Activated naive CD4-positive, alpha-beta T cell treated with anti-CD3 and anti-CD28 coated beads for 36 hours (primary cell): ENCODE measurements around the gene TUBG2. TPM values are rescaled to one million over a fixed set of nuclear protein-coding genes. Genes with fewer than 3 reads are reported as not detected.

ENCODE experiments used
- CTCF ChIA-PET: fragments of 350-600 bp; sonication (Branson Sonifier 250); formaldehyde crosslinking; loops from one replicate; lab custom pipeline; 2021; ENCODE audit warnings: antibody characterized with exemption; lab: Charles Lee
- DNase-seq: peaks from one replicate; pipeline ENCODE4 v3.0.0-alpha.2; 2020
- H3K27ac Mint-ChIP-seq: one replicate; pipeline ENCODE4 v1.8.0; 2021; ENCODE audit warnings: mild to moderate bottlenecking, mixed read lengths
- H3K27me3 Mint-ChIP-seq: one replicate; pipeline ENCODE4 v1.8.0; 2021; ENCODE audit warnings: low read depth, mixed read lengths
- H3K36me3 Mint-ChIP-seq: one replicate; pipeline ENCODE4 v1.8.0; 2021; ENCODE audit warnings: low read depth, mixed read lengths
- H3K4me1 Mint-ChIP-seq: one replicate; pipeline ENCODE4 v1.8.0; 2021; ENCODE audit warnings: low read depth, mixed read lengths
- H3K4me3 Mint-ChIP-seq: one replicate; pipeline ENCODE4 v1.8.0; 2021; ENCODE audit warnings: mild to moderate bottlenecking, moderate library complexity, mixed read lengths
- H3K9me3 Mint-ChIP-seq: one replicate; pipeline ENCODE4 v1.8.0; 2021; ENCODE audit warnings: mixed read lengths
- intact Hi-C: fragments of 100-400 bp; cut with micrococcal nuclease; formaldehyde crosslinking; loops from one replicate; pipeline ENCODE4 v1.15.1; 2023
- total RNA-seq, 2 experiments: library from RNA; stranded (reverse); gene quantifications; one replicate each; pipeline ENCODE4 v1.2.3, GENCODE V29; 2021

Gene TUBG2
- total RNA-seq, 2 experiments from 2014 or later = 9.1 to 9.9 TPM

GRCh38 chr17:42674755-42675347 lies 15.8 kb downstream of the TUBG2 start:
- Mint-ChIP-seq H3K4me3 (no peak overlapping the region), H3K4me1 (peaks cover 52% of the 10 kb centered on the region), H3K27me3 (peaks cover 47% of the 10 kb centered on the region), H3K36me3 (no peaks in the 10 kb centered on the region), H3K27ac (no peak overlapping the region), H3K9me3 (no peaks in the 10 kb centered on the region)
- intact Hi-C loops = loop anchor here (5.0 to 10.0 kb wide), 5 partner anchors 143 to 563 kb away; partner anchors contain the start of genes CAVIN1 and DHX58
- CTCF ChIA-PET = interaction anchor here (0.6 to 1.6 kb wide), 4 partner anchors 13 to 75 kb away, joined by 3 to 5 read pairs (median 3); no protein-coding TSS in a partner anchor
- DNase-seq = no peak

DNA sequence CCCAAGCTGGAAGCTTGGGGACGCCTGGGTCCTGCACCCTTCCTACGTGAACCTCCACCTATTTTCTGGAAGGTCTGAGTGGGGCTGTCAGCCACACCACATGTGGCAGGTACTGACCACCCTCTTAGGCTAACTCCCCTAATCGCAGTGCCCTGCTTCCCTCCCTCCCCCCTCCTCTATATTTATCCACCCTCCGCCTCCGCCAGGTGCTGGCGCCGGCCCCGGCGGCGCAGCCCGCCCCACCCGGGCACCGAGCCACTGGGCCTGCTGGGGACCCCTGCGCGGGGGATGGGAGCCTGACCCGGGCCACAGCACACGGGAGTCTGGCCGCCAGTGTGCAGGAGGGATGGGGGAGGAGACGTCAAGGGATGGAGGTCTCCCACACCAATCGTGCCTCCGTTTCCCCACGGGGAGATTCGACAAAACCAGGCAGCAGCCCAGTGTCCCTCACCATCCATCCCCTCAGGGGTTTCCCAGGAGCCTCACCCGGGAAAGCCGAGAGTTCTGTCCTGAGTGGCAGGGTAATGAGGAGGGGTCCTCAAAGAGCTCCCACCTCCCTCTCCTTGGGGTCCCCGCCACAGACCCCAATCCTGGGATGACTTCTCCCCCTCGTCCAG lies 16.4 kb downstream of the TUBG2 start:
- no peaks in the 10 kb centered on the region for H3K9me3 Mint-ChIP-seq
- H3K4me1 Mint-ChIP-seq = peaks cover 53% of the 10 kb centered on the region
- H3K27me3 Mint-ChIP-seq = peaks cover 48% of the 10 kb centered on the region
- H3K36me3 Mint-ChIP-seq = no peaks in the 10 kb centered on the region
- no peak overlapping the region for H3K27ac Mint-ChIP-seq
- H3K4me3 Mint-ChIP-seq = no peak overlapping the region
- no peak for DNase-seq
- CTCF ChIA-PET = interaction anchor here (0.7 to 2.2 kb wide), 2 partner anchors 18 to 97 kb away, joined by 6 to 9 read pairs; no protein-coding TSS in a partner anchor
- intact Hi-C loops = loop anchor here (5.0 to 10.0 kb wide), 5 partner anchors 143 to 563 kb away; partner anchors contain the start of genes CAVIN1 and DHX58

- DNase-seq = no peak
- peak overlapping the region; percentile 88 for H3K4me3 Mint-ChIP-seq
- CTCF ChIA-PET = interaction anchor here (0.7 to 2.2 kb wide), 2 partner anchors 19 to 98 kb away, joined by 6 to 9 read pairs; no protein-coding TSS in a partner anchor
- H3K9me3 Mint-ChIP-seq = no peaks in the 10 kb centered on the region
- no peak overlapping the region for H3K27ac Mint-ChIP-seq
- no peaks in the 10 kb centered on the region for H3K36me3 Mint-ChIP-seq
- intact Hi-C loops = loop anchor here (5.0 to 10.0 kb wide), 5 partner anchors 144 to 564 kb away; partner anchors contain the start of genes CAVIN1 and DHX58
- H3K4me1 Mint-ChIP-seq = peaks cover 47% of the 10 kb centered on the region
- peaks cover 46% of the 10 kb centered on the region for H3K27me3 Mint-ChIP-seq
Observed at GRCh38 chr17:42675965-42676423, 16.9 kb downstream of the TUBG2 start.

- no peaks in the 10 kb centered on the region for H3K36me3 Mint-ChIP-seq
- H3K9me3 Mint-ChIP-seq = no peaks in the 10 kb centered on the region
- peak within 1 kb of the TSS; percentile 41 for H3K27ac Mint-ChIP-seq
- CTCF ChIA-PET = interaction anchor here (0.7 to 2.2 kb wide), 4 partner anchors 17 to 141 kb away, joined by 4 to 9 read pairs (median 6); partner anchors contain the start of genes NAGLU and TUBG2
- peaks cover 46% of the 10 kb centered on the region for H3K27me3 Mint-ChIP-seq
- peaks cover 47% of the 10 kb centered on the region for H3K4me1 Mint-ChIP-seq
- intact Hi-C loops = loop anchor here (5.0 to 10.0 kb wide), 5 partner anchors 144 to 564 kb away; partner anchors contain the start of genes CAVIN1 and DHX58
- DNase-seq = peak; percentile 27
- H3K4me3 Mint-ChIP-seq = peak within 1 kb of the TSS; percentile 88
Observed at GRCh38 chr17:42676424-42677011, 17.4 kb downstream of the TUBG2 start, which contains the start of gene PLEKHH3. PLEKHH3 (minus strand) TSS chr17:42676994; CDS start chr17:42676563, 431 bp downstream.

DNA sequence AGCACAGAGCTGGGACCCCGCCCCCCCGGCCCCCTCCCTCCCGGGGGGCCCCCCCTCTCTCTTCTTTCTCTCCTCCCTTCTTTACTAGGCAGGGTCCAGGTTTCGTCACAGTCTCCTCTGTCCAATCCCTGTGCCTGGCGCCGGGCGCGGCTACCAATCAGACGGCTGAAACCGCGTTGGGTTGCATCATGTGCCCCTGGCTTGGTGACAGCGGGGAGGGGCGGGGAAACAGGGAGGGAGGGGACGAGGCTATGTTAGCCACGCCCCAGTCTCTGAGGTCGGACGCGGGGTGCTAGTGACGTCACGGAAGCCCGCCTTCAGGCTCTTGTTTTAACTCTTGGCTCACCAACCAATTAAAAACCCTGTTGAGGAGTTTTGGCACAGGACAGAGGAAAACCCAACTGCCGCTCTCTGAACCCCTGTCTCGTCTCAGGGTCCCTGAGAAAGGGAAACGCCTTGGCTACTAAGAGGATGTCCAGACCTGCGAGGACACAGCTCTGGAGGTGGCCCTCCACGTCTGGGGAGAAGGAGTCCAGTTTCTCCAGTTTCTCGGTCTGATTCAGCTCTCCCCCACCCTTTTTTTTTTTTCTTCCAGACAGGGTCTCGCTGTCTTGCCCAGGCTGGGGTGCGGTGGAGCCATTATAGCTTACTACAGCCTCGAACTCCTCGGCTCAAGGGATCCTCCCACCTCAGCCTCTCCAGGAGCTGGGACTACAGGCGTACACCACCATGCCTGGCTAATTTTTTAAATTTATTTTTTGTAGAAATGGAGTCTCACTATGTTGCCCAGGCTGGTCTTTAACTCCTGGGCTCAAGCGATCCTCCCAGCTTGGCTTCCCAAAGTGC lies 18.2 kb downstream of the TUBG2 start:
- DNase-seq = peak; percentile 100
- Mint-ChIP-seq H3K4me1 (peaks cover 51% of the 10 kb centered on the region), H3K9me3 (no peaks in the 10 kb centered on the region), H3K27me3 (peaks cover 48% of the 10 kb centered on the region), H3K27ac (peak overlapping the region; percentile 41), H3K36me3 (no peaks in the 10 kb centered on the region), H3K4me3 (peak overlapping the region; percentile 88)
- intact Hi-C loops = loop anchor here (5.0 to 10.0 kb wide), 5 partner anchors 145 to 565 kb away; partner anchors contain the start of genes CAVIN1 and DHX58
- CTCF ChIA-PET = interaction anchor here (0.6 to 2.2 kb wide), 5 partner anchors 18 to 141 kb away, joined by 3 to 9 read pairs (median 4); partner anchors contain the start of genes NAGLU and TUBG2

- Mint-ChIP-seq H3K27me3 (peaks cover 50% of the 10 kb centered on the region), H3K36me3 (no peaks in the 10 kb centered on the region), H3K9me3 (no peaks in the 10 kb centered on the region), H3K27ac (peak overlapping the region; percentile 77), H3K4me1 (peaks cover 58% of the 10 kb centered on the region), H3K4me3 (peak overlapping the region; percentile 88)
- peak; percentile 78 for DNase-seq
- CTCF ChIA-PET = interaction anchor here (0.5 to 3.2 kb wide), 10 partner anchors 7 to 748 kb away, joined by 3 to 33 read pairs (median 4); partner anchors contain the start of genes NAGLU, ODAD4, PSMC3IP and RETREG3
- intact Hi-C loops = loop anchor here (1.0 to 10.0 kb wide), 10 partner anchors 27 to 759 kb away; partner anchors contain the start of genes ACLY, CAVIN1, DHX58 and EZH1
Observed at GRCh38 chr17:42677921-42678781, 19.1 kb downstream of the TUBG2 start.

DNA sequence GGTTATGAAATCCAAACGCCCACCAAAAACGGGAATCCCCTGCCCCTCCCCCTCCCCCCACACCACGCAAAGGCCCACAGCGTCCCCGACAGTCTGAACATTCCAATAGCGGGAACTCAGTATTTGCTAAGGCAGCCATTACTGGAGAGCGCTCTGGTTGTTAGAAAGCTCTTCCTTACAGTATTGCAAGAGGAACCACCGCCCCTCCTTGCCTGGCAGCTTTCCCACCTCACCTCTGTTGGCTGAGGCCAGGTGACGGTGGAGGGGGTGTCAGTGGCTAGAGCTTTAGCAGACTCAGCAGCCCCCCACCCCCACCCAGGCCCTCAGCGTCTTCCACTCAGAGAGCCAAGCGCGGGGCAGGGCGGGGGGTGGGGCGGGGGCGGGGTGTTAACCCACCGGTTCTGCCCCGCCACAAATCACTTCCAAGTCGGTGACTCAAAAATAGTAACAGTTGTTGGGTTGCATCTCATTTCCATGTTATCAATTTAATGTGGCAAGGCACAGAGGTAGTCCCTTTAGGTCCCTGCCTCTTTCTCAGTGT lies 19.9 kb downstream of the TUBG2 start:
- Mint-ChIP-seq H3K4me3 (peak overlapping the region; percentile 88), H3K36me3 (no peaks in the 10 kb centered on the region), H3K9me3 (no peaks in the 10 kb centered on the region), H3K27ac (peak overlapping the region; percentile 69), H3K27me3 (peaks cover 56% of the 10 kb centered on the region), H3K4me1 (peaks cover 65% of the 10 kb centered on the region)
- CTCF ChIA-PET = interaction anchor here (0.5 to 3.2 kb wide), 11 partner anchors 8 to 114 kb away, joined by 3 to 33 read pairs (median 3); partner anchors contain the start of genes PSMC3IP, RETREG3, TUBG1 and TUBG2
- intact Hi-C loops = loop anchor here (1.0 to 10.0 kb wide), 12 partner anchors 26 to 760 kb away; partner anchors contain the start of genes ACLY, BECN1, CAVIN1 and DHX58
- DNase-seq = peak; percentile 58

GRCh38 chr17:42679492-42680330 lies 20.6 kb downstream of the TUBG2 start:
- peak overlapping the region; percentile 70 for H3K27ac Mint-ChIP-seq
- H3K4me1 Mint-ChIP-seq = peaks cover 58% of the 10 kb centered on the region
- CTCF ChIA-PET = interaction anchor here (0.5 to 3.2 kb wide), 16 partner anchors 7 to 347 kb away, joined by 3 to 33 read pairs (median 3); partner anchors contain the start of genes PSMC3IP, RETREG3, TUBG1 and TUBG2
- H3K4me3 Mint-ChIP-seq = peak overlapping the region; percentile 63
- DNase-seq = peak; percentile 68
- intact Hi-C loops = loop anchor here (1.0 to 10.0 kb wide), 11 partner anchors 25 to 761 kb away; partner anchors contain the start of genes ACLY, BECN1, CAVIN1 and DHX58
- H3K9me3 Mint-ChIP-seq = no peaks in the 10 kb centered on the region
- H3K36me3 Mint-ChIP-seq = no peaks in the 10 kb centered on the region
- H3K27me3 Mint-ChIP-seq = peaks cover 54% of the 10 kb centered on the region

DNA sequence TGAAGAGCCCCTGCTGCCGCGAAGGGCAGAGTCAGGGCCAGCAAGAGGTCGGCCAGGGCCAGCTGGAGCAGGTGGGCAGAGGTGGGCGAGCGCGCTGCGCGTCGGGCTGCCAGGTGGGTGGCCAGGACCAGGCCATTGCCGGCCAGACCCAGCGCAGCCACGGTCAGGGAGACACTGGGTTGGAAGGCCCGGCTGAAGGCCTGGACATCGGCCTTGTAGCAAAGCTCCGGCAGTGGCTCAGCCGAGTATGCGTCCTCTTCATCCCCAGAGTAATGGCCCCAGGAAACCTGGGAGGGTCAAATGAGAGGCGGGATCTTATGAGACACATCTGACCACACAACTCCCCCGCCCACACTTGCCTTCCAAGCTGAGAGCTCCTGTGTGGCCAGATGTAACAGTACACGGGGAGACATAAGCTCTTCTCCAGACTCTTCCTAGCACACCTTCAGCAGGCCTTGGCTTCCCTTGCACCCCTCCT lies 21.3 kb downstream of the TUBG2 start:
- Mint-ChIP-seq H3K27ac (no peak overlapping the region), H3K4me1 (peaks cover 55% of the 10 kb centered on the region), H3K9me3 (no peaks in the 10 kb centered on the region), H3K4me3 (no peak overlapping the region), H3K27me3 (peaks cover 48% of the 10 kb centered on the region), H3K36me3 (no peaks in the 10 kb centered on the region)
- intact Hi-C loops = no loop called here
- CTCF ChIA-PET = interaction anchor here (0.7 to 3.2 kb wide), 13 partner anchors 8 to 347 kb away, joined by 3 to 33 read pairs (median 3); partner anchors contain the start of genes PSMC3IP, RETREG3, TUBG1 and TUBG2
- DNase-seq = no peak
